Smooth muscle cell (in vitro differentiated cells): ENCODE data around the gene SPIRE2. TPM values are rescaled to one million over a fixed set of nuclear protein-coding genes. Genes with fewer than 3 reads are reported as not detected.

Experiments
- DNase-seq: peaks from one replicate; lab custom pipeline; 2025; ENCODE audit not compliant: unreplicated experiment; lab: John Stamatoyannopoulos, UW
- H2AFZ ChIP-seq: fragments of 200-600 bp; sonication (generic); 2 replicates; pipeline ENCODE4 v1.6.0; 2016; ENCODE audit warnings: antibody characterized with exemption, low read depth, mild to moderate bottlenecking
- H3F3A ChIP-seq: fragments of 200-600 bp; sonication (generic); 2 replicates; pipeline ENCODE4 v1.6.0; 2017; ENCODE audit warnings: antibody characterized with exemption, low read depth
- H3K27ac ChIP-seq: fragments of 200-600 bp; sonication (generic); 2 replicates; pipeline ENCODE4 v1.5.1; 2016; ENCODE audit warnings: low read depth, mild to moderate bottlenecking
- H3K27me3 ChIP-seq: fragments of 200-600 bp; sonication (generic); 2 replicates; pipeline ENCODE4 v1.6.1; 2016; ENCODE audit warnings: low read depth, mild to moderate bottlenecking
- H3K36me3 ChIP-seq: fragments of 200-600 bp; sonication (generic); 2 replicates; pipeline ENCODE4 v1.5.1; 2016; ENCODE audit warnings: low read depth
- H3K4me1 ChIP-seq: fragments of 200-600 bp; sonication (generic); 2 replicates; pipeline ENCODE4 v1.5.1; 2016; ENCODE audit warnings: low read depth
- H3K4me2 ChIP-seq: fragments of 200-600 bp; sonication (generic); 2 replicates; pipeline ENCODE4 v1.6.0; 2016; ENCODE audit warnings: mild to moderate bottlenecking
- H3K4me3 ChIP-seq: fragments of 200-600 bp; sonication (generic); 2 replicates; pipeline ENCODE4 v1.5.1; 2016; ENCODE audit warnings: mild to moderate bottlenecking
- H3K79me2 ChIP-seq: fragments of 200-600 bp; sonication (generic); 2 replicates; pipeline ENCODE4 v1.6.0; 2016; ENCODE audit warnings: low read depth, mild to moderate bottlenecking
- H3K9ac ChIP-seq: fragments of 200-600 bp; sonication (generic); 2 replicates; pipeline ENCODE4 v1.6.0; 2016; ENCODE audit warnings: low read depth
- H3K9me3 ChIP-seq: fragments of 200-600 bp; sonication (generic); replicated peaks from 2 replicates; pipeline ENCODE4 v1.5.1; 2016; ENCODE audit warnings: low read depth
- H4K20me1 ChIP-seq: fragments of 200-600 bp; sonication (generic); 2 replicates; pipeline ENCODE4 v1.6.0; 2016; ENCODE audit warnings: low read depth
- CTCF ChIP-seq: fragments of 200-600 bp; sonication (generic); IDR thresholded peaks from 2 replicates; pipeline ENCODE4 v1.5.1; 2017; ENCODE audit warnings: borderline replicate concordance, mild to moderate bottlenecking, antibody characterized with exemption; ENCODE audit not compliant: insufficient read depth, poor library complexity, severe bottlenecking
- WGBS: methylation state at CpG from one replicate; pipeline ENCODE4 v1.1.7; 2016; ENCODE audit warnings: low lambda C conversion rate; 5-methylcytosine and 5-hydroxymethylcytosine counted together
- polyA plus RNA-seq: library from polyadenylated mRNA; unstranded; fragments of >200 nt; fragmentation: Nextera tagmentation; extraction: Ambion mirVana; gene quantifications from 2 replicates; pipeline ENCODE4 v1.2.1, GENCODE V29; 2016
- total RNA-seq: library from RNA; depleted of rRNA; stranded (reverse); fragments of >200 nt; gene quantifications from 2 replicates; pipeline ENCODE4 v1.2.3, GENCODE V29; 2014

SPIRE2 gene
- total and polyA plus RNA-seq, 2 experiments from 2014 or later: 1.1 to 1.4 TPM

- H3K79me2 ChIP-seq: no peaks in the 10 kb centered on the region
- H4K20me1 ChIP-seq: peaks cover 38% of the 10 kb centered on the region
- no peak overlapping the region for H3K27ac ChIP-seq
- H3K4me3 ChIP-seq: no peak overlapping the region
- H3K27me3 ChIP-seq: no peaks in the 10 kb centered on the region
- no peaks in the 10 kb centered on the region for H3K4me1 ChIP-seq
- over 99% methylated on average over 20 of the region's 20 CpGs for WGBS
- no peak for DNase-seq
- H2AFZ ChIP-seq: no peak overlapping the region
- no peak overlapping the region for H3K4me2 ChIP-seq
- no peaks in the 10 kb centered on the region for H3F3A ChIP-seq
- no peaks in the 10 kb centered on the region for H3K9me3 ChIP-seq
- no peak overlapping the region for H3K9ac ChIP-seq
- TF ChIP-seq CTCF: no peak
- H3K36me3 ChIP-seq: no peaks in the 10 kb centered on the region
Measured at GRCh38 chr16:89899879-89900481, 71.7 kb downstream of the SPIRE2 start.

- no peaks in the 10 kb centered on the region for H3K27me3 ChIP-seq
- no peaks in the 10 kb centered on the region for H3F3A ChIP-seq
- DNase-seq: no peak
- H3K4me2 ChIP-seq: no peak overlapping the region
- no peak overlapping the region for H3K9ac ChIP-seq
- WGBS: 97% methylated on average over 17 of the region's 17 CpGs
- no peaks in the 10 kb centered on the region for H3K4me1 ChIP-seq
- H2AFZ ChIP-seq: no peak overlapping the region
- no peaks in the 10 kb centered on the region for H3K36me3 ChIP-seq
- no peak overlapping the region for H3K4me3 ChIP-seq
- no peaks in the 10 kb centered on the region for H3K9me3 ChIP-seq
- no peak for TF ChIP-seq CTCF
- H3K79me2 ChIP-seq: no peaks in the 10 kb centered on the region
- no peak overlapping the region for H3K27ac ChIP-seq
- peaks cover 40% of the 10 kb centered on the region for H4K20me1 ChIP-seq
Measured at GRCh38 chr16:89900885-89901284, 72.6 kb downstream of the SPIRE2 start.

DNA sequence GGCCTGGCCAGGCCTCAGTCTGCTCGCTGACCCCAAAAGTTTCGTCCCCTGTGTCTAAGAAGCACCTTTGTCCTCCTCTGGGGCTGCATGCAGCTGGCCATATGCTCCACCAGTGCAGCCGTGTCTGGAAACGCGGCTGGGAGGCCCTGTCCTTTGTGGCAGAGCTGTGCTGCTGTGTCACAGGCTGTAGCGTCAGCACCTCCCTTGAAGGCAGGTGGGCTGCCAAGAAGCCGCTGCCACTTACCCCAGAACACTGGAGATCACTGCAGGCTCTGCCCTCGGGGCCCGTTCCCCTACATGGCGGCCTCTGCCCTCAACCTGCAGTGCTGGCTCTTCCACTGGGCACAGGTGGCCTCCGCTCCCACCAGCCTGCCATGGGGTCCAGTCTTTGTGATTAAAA, 74.7 kb downstream of the SPIRE2 start:
- no peak overlapping the region for H2AFZ ChIP-seq
- H3K4me1 ChIP-seq: no peaks in the 10 kb centered on the region
- WGBS: 97% methylated on average over 11 of the region's 11 CpGs
- no peaks in the 10 kb centered on the region for H3K79me2 ChIP-seq
- H3K36me3 ChIP-seq: no peaks in the 10 kb centered on the region
- H3K27ac ChIP-seq: no peak overlapping the region
- no peaks in the 10 kb centered on the region for H3F3A ChIP-seq
- H3K4me2 ChIP-seq: no peak overlapping the region
- H3K4me3 ChIP-seq: no peak overlapping the region
- H4K20me1 ChIP-seq: peaks cover 30% of the 10 kb centered on the region
- no peak overlapping the region for H3K9ac ChIP-seq
- no peaks in the 10 kb centered on the region for H3K27me3 ChIP-seq
- no peaks in the 10 kb centered on the region for H3K9me3 ChIP-seq
- no peak for DNase-seq
- no peak for TF ChIP-seq CTCF

GRCh38 chr16:89903908-89904515, 75.7 kb downstream of the SPIRE2 start:
- no peaks in the 10 kb centered on the region for H3K27me3 ChIP-seq
- no peak overlapping the region for H3K27ac ChIP-seq
- H3F3A ChIP-seq: no peaks in the 10 kb centered on the region
- H3K79me2 ChIP-seq: no peaks in the 10 kb centered on the region
- no peak overlapping the region for H3K9ac ChIP-seq
- H3K4me3 ChIP-seq: no peak overlapping the region
- peaks cover 30% of the 10 kb centered on the region for H4K20me1 ChIP-seq
- H3K9me3 ChIP-seq: no peaks in the 10 kb centered on the region
- TF ChIP-seq CTCF: no peak
- H2AFZ ChIP-seq: no peak overlapping the region
- no peaks in the 10 kb centered on the region for H3K36me3 ChIP-seq
- H3K4me2 ChIP-seq: no peak overlapping the region
- no peak for DNase-seq
- H3K4me1 ChIP-seq: no peaks in the 10 kb centered on the region
- 97% methylated on average over 19 of the region's 19 CpGs for WGBS
